ENCODE results near the gene TLR9. TPM values are rescaled to one million over a fixed set of nuclear protein-coding genes. Genes with fewer than 3 reads are reported as not detected.

Gene TLR9
- total and polyA plus RNA-seq, 9 of the 15 experiments (the other 6 are each of a cell fraction or from before 2014, with no cell fraction given), result not detected

- no peak for TF ChIP-seq RBM15 (IDR thresholded peaks at IDR 0.05; ENCODE audit: insufficient read depth, low read length)
- no peak for TF ChIP-seq FUS (optimal IDR thresholded peaks at IDR 0.05; ENCODE audit: low read depth, low read length)
- no peak for TF ChIP-seq NR4A1 (CRISPR knock-in tag; IDR thresholded peaks at IDR 0.05)
- TF ChIP-seq NR4A1 (tag; IDR thresholded peaks at IDR 0.05), result no peak
- TF ChIP-seq ELF1 (tag; IDR thresholded peaks at IDR 0.05), result 0 out of 2 replicates have a peak, but pooled peaks have one; percentile 19
- TF ChIP-seq SETDB1 (IDR thresholded peaks at IDR 0.05; ENCODE audit: low read length), result no peak
These were observed 13.6 kb upstream of the TLR9 start, which contains the start of gene TWF2 (continued) for GRCh38 chr3:52238761-52239701.

GRCh38 chr3:52238193-52238760 is 12.8 kb upstream of the TLR9 start:
- FAIRE-seq, result peak; percentile 75
- DNase-seq (ENCODE audit: extremely low read depth in 1 of 4, low spot score in 3 of 4), result peak in 1 of 4 experiments; percentile 36
- H3K36me3 ChIP-seq (ENCODE audit: control insufficient read depth, insufficient read depth, low read length), result peaks cover 6% of the 10 kb centered on the region; the same call in 2 of the 3 replicates
- ATAC-seq, result no peak
- intact Hi-C loops (cut with micrococcal nuclease) (no loop called here), in situ Hi-C loops (cut with MboI) (no loop called here)
- no peak overlapping the region for H2AFZ ChIP-seq (ENCODE audit: low read depth, low read length)
- H3K27me3 ChIP-seq (ENCODE audit: control insufficient read depth in 2 of 2, insufficient read depth in 2 of 2, low read length in 2 of 2), result no peaks in the 10 kb centered on the region
- H3K79me2 ChIP-seq (ENCODE audit: control insufficient read depth, insufficient read depth, low read length), result peaks cover 51% of the 10 kb centered on the region
- H3K9ac ChIP-seq (ENCODE audit: insufficient read depth in 1 of 2, low read depth in 2 of 2, low read length in 2 of 2), result peak overlapping the region; percentile 61 to 96
- no peaks in the 10 kb centered on the region for H3K9me1 ChIP-seq (ENCODE audit: control insufficient read depth, insufficient read depth, low read length)
- POLR2A ChIA-PET, result interaction anchor here (0.8 to 1.7 kb wide), 6 partner anchors 11 to 98 kb away, joined by 3 to 8 read pairs (median 4); partner anchors contain the start of gene TLR9
- TSS peak; percentile 84 for BruUV-seq (replicated peaks)
- peaks cover 38% of the 10 kb centered on the region in 2 experiments for H3K4me1 ChIP-seq (replicated peaks in 1 of 2; ENCODE audit: control insufficient read depth in 2 of 2, insufficient read depth in 2 of 2, low read length in 2 of 2)
- peak overlapping the region; percentile 98 for H3K4me2 ChIP-seq (ENCODE audit: insufficient read depth, low read length)
- H4K20me1 ChIP-seq (replicated peaks; ENCODE audit: control insufficient read depth, insufficient read depth, low read length), result no peaks in the 10 kb centered on the region
- H3K9me3 ChIP-seq (replicated peaks; ENCODE audit: control insufficient read depth, insufficient read depth, low read depth, low read length), result no peaks in the 10 kb centered on the region
- H3K27ac ChIP-seq (ENCODE audit: extremely low read depth, low read depth, low read length), result peak overlapping the region; percentile 74
- WGBS (ENCODE audit: insufficient coverage, low coverage, missing lambda C conversion rate), result 15% methylated on average over 11 of the region's 11 CpGs
- CTCF ChIA-PET (ENCODE audit: low intra/inter-chr PET ratio), result no interaction called here
- H3K4me3 ChIP-seq, result peak overlapping the region; percentile 67
- TF ChIP-seq ZNF507 (tag; conservative IDR thresholded peaks at IDR 0.05), result no peak
- TF ChIP-seq XRCC5 (IDR thresholded peaks at IDR 0.05; ENCODE audit: low read depth, low read length), result no peak
- TF ChIP-seq ZNF280B (CRISPR knock-in tag; IDR thresholded peaks at IDR 0.05), result no peak
- TF ChIP-seq CAMTA2 (CRISPR knock-in tag; conservative IDR thresholded peaks at IDR 0.05), result no peak
- no peak; the same call in 1 of the 2 replicates for TF ChIP-seq SP1 (CRISPR knock-in tag; IDR thresholded peaks at IDR 0.05)
- no peak for TF ChIP-seq NFIX (CRISPR knock-in tag; IDR thresholded peaks at IDR 0.05; ENCODE audit: low read depth)
- no peak for TF ChIP-seq POLR3G (IDR thresholded peaks at IDR 0.05; ENCODE audit: extremely low read depth, insufficient read length, insufficient replicate concordance)
- TF ChIP-seq RBM15 (IDR thresholded peaks at IDR 0.05; ENCODE audit: insufficient read depth, low read length), result no peak
- peak in 1 of 2 experiments; percentile 100; a peak in 2 of 4 replicates for TF ChIP-seq KDM1A (IDR thresholded peaks at IDR 0.05)
- TF ChIP-seq TBL1XR1 (IDR thresholded peaks at IDR 0.05; ENCODE audit: low read length in 2 of 2), result peak in 1 of 2 experiments; percentile 74; a peak in 1 of 4 replicates
- TF ChIP-seq GABPA (tag; conservative IDR thresholded peaks at IDR 0.05; ENCODE audit: low read depth), result no peak
- no peak for TF ChIP-seq FOXA1 (IDR thresholded peaks at IDR 0.05; ENCODE audit: borderline replicate concordance)
- TF ChIP-seq HNRNPL (IDR thresholded peaks at IDR 0.05; ENCODE audit: low read depth, low read length), result no peak

Data from K562 (cell line).